Measurements from ENCODE around the gene GAS7. TPM values are rescaled to one million over a fixed set of nuclear protein-coding genes. Genes with fewer than 3 reads are reported as not detected.

GAS7 gene
- total RNA-seq, 6 experiments from 2014 or later: 1.6 to 7.1 (median 2.7) TPM

DNA sequence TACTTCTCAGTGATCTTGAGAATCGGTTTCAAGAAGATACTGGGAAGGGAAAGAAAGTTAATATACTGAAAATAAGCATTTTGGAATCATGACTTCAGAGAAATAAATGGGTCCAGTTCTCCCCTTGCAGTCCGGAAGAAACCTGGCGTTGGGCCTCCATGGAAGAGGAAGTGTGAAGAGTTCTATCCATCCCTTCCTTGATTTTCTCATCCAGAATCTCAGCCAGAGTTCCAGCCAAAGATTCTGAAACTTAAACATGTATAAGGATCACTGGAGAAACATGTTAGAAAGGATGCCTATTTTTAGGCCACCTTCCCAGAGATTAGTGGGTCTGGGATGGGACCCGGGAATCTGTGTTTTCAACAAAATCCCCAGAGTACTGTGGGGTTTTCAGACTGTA lies 8.7 kb upstream of the GAS7 start:
- H3K4me1 ChIP-seq: no peaks in the 10 kb centered on the region
- no peak overlapping the region for H3K4me3 ChIP-seq
- TF ChIP-seq, protein P1, sequence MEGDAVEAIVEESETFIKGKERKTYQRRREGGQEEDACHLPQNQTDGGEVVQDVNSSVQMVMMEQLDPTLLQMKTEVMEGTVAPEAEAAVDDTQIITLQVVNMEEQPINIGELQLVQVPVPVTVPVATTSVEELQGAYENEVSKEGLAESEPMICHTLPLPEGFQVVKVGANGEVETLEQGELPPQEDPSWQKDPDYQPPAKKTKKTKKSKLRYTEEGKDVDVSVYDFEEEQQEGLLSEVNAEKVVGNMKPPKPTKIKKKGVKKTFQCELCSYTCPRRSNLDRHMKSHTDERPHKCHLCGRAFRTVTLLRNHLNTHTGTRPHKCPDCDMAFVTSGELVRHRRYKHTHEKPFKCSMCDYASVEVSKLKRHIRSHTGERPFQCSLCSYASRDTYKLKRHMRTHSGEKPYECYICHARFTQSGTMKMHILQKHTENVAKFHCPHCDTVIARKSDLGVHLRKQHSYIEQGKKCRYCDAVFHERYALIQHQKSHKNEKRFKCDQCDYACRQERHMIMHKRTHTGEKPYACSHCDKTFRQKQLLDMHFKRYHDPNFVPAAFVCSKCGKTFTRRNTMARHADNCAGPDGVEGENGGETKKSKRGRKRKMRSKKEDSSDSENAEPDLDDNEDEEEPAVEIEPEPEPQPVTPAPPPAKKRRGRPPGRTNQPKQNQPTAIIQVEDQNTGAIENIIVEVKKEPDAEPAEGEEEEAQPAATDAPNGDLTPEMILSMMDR (IDR thresholded peaks at IDR 0.05): no peak
- TF ChIP-seq POLR2A (IDR thresholded peaks at IDR 0.05): no peak
- WGBS (ENCODE audit: insufficient coverage, low coverage, low lambda C conversion rate, missing lambda C conversion rate): 67% methylated on average over 4 of the region's 4 CpGs
- no peaks in the 10 kb centered on the region for H3K27me3 ChIP-seq
- no peaks in the 10 kb centered on the region for H3K36me3 ChIP-seq
- no peaks in the 10 kb centered on the region for H3K9me3 ChIP-seq
- DNase-seq (no peak), ATAC-seq (no peak)
- H3K27ac ChIP-seq: no peak overlapping the region
- intact Hi-C loops (cut with DNase I): no loop called here

DNA sequence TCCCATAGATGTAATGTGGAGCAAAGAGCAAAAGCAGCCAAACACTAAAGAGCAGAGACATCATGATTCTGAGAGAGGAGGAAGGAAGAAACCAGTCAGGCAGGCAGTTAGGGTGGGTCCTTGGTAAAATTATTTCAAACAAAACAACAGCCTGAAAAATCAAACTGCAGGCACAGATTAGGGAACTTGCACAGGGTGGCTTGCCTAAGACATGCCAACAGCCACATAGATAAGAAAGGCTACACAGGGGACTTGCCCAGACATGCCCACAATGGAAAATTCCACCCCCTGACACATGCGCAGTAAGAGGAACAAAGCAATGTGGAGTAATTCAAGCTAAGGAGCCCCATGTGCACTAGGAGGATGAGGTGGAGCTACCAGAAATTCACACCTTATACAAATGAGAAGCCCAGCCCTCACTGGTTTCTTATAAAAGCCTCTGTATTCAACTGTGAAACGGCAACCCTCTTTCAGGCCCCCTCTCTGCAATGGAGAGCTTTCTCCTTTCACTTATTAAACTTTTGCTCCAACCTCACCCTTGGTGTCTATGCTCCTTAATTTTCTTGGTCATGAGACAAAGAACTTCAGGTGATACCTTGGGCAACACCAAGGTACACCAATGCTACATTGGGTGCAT lies 7.3 kb upstream of the GAS7 start:
- ATAC-seq (no peak), DNase-seq (no peak)
- WGBS (ENCODE audit: insufficient coverage, low coverage, low lambda C conversion rate, missing lambda C conversion rate): 65% methylated on average over 2 of the region's 2 CpGs
- Histone ChIP-seq H3K27me3 (no peaks in the 10 kb centered on the region), H3K36me3 (no peaks in the 10 kb centered on the region), H3K27ac (no peak overlapping the region), H3K9me3 (no peaks in the 10 kb centered on the region), H3K4me1 (no peaks in the 10 kb centered on the region), H3K4me3 (no peak overlapping the region)
- no peak for TF ChIP-seq POLR2A (IDR thresholded peaks at IDR 0.05)
- TF ChIP-seq, protein P1 (IDR thresholded peaks at IDR 0.05): no peak
- intact Hi-C loops (cut with DNase I): no loop called here

DNA sequence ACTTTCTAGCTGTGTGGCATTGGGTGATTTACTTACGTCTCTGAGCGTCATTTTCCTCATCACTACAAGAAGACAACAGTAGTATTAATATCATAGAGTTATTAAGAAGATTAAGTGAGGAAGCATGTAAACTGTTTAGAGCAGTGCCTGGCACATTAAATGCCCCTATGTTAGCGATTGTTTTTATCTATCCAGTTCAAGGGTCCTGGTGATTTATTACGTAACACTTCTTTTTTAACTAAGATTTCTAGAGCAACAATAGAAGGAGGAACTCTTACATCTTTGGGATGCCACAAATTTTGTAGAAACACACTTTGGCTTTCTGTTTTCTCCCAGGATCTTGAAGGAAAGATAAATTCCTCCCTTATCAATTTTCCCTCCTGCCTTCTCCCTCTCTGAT lies 3.3 kb upstream of the GAS7 start:
- TF ChIP-seq, protein P1 (IDR thresholded peaks at IDR 0.05): no peak
- no peak for TF ChIP-seq POLR2A (IDR thresholded peaks at IDR 0.05)
- ATAC-seq (no peak), DNase-seq (no peak)
- intact Hi-C loops (cut with DNase I): no loop called here
- Histone ChIP-seq H3K36me3 (no peaks in the 10 kb centered on the region), H3K4me1 (no peaks in the 10 kb centered on the region), H3K27me3 (peaks cover 0 to 4% of the 10 kb centered on the region in 2 donors), H3K9me3 (no peaks in the 10 kb centered on the region), H3K27ac (no peak overlapping the region), H3K4me3 (no peak overlapping the region)
- 72% methylated on average over 4 of the region's 4 CpGs for WGBS (ENCODE audit: insufficient coverage, low coverage, low lambda C conversion rate, missing lambda C conversion rate)

DNA sequence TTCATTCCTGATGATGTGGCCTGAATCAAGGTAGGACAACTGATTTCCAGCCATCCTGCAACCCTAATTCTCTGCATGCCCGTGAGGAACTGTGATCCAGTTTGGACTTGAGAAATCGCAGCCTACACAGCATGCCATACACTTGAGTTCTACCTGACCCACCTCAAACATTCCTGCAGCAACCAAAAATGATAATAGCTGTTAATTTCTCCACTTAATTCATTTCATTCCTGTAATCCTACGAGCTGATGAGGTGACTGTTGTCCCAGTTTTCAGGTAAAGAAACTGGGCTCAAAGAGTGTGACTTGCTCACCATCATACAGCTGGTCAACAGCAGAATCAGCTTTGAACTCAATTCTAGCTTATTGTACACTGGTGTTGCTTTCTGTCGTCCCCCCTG lies 2.2 kb upstream of the GAS7 start:
- H3K9me3 ChIP-seq: no peaks in the 10 kb centered on the region
- H3K4me3 ChIP-seq: no peak overlapping the region
- WGBS (ENCODE audit: insufficient coverage, low coverage, low lambda C conversion rate, missing lambda C conversion rate): 17% methylated on average over 1 of the region's 4 CpGs
- DNase-seq (no peak), ATAC-seq (no peak)
- H3K36me3 ChIP-seq: no peaks in the 10 kb centered on the region
- H3K27me3 ChIP-seq: peaks cover 0 to 4% of the 10 kb centered on the region in 2 donors
- intact Hi-C loops (cut with DNase I): no loop called here
- no peak overlapping the region for H3K27ac ChIP-seq
- TF ChIP-seq, protein P1 (IDR thresholded peaks at IDR 0.05): no peak
- no peak for TF ChIP-seq POLR2A (IDR thresholded peaks at IDR 0.05)
- H3K4me1 ChIP-seq: no peaks in the 10 kb centered on the region
